GM12878 (cell line): ENCODE data around the gene G3BP1. TPM values are rescaled to one million over a fixed set of nuclear protein-coding genes. Genes with fewer than 3 reads are reported as not detected.

ENCODE experiments used
- BCLAF1 ChIP-seq: fragments of 450-650 bp; IDR thresholded peaks from 2 replicates; pipeline ENCODE4 v1.6.1; 2017; ENCODE audit warnings: antibody characterized with exemption, mild to moderate bottlenecking, moderate library complexity
- CEBPZ ChIP-seq: fragments of 150-350 bp; IDR thresholded peaks from 2 replicates; pipeline ENCODE4 v1.6.1; 2016; ENCODE audit warnings: low read depth, low read length
- CHD1 ChIP-seq: IDR thresholded peaks from 2 replicates; pipeline ENCODE4 v1.6.1; 2012; ENCODE audit warnings: low read depth, low read length, improper control_type of control experiment
- CHD2 ChIP-seq: IDR thresholded peaks from 2 replicates; pipeline ENCODE4 v1.6.1; 2011; ENCODE audit warnings: low read depth, low read length, improper control_type of control experiment, borderline replicate concordance
- CUX1 ChIP-seq: IDR thresholded peaks from 2 replicates; pipeline ENCODE4 v1.6.1; 2012; ENCODE audit warnings: improper control_type of control experiment, low read depth, low read length; ENCODE audit not compliant: insufficient replicate concordance
- EZH2 ChIP-seq: IDR thresholded peaks from 2 replicates; pipeline ENCODE4 v1.6.1; 2012; ENCODE audit warnings: low read depth, mild to moderate bottlenecking, control low read depth, inconsistent platforms, low read length, borderline replicate concordance; ENCODE audit not compliant: control insufficient read depth
- HSF1 ChIP-seq: fragments of 150-350 bp; IDR thresholded peaks from 2 replicates; pipeline ENCODE4 v1.6.1; 2014; ENCODE audit warnings: mild to moderate bottlenecking, low read depth, low read length
- IRF3 ChIP-seq: fragments of 450-650 bp; IDR thresholded peaks from 2 replicates; pipeline ENCODE4 v1.6.1; 2014; ENCODE audit warnings: mild to moderate bottlenecking
- JUND ChIP-seq: IDR thresholded peaks from 2 replicates; pipeline ENCODE4 v1.6.1; 2012; ENCODE audit warnings: low read depth, mild to moderate bottlenecking, low read length, improper control_type of control experiment, moderate library complexity
- MTA3 ChIP-seq: IDR thresholded peaks from 2 replicates; pipeline ENCODE4 v1.6.1; 2012; ENCODE audit warnings: low read length, inconsistent platforms, borderline replicate concordance
- STAT1 ChIP-seq: fragments of 450-650 bp; conservative IDR thresholded peaks from 2 replicates; pipeline ENCODE4 v1.6.1; 2014; ENCODE audit warnings: antibody characterized with exemption, mild to moderate bottlenecking
- TAF1 ChIP-seq: IDR thresholded peaks from 2 replicates; pipeline ENCODE4 v1.6.1; 2011; ENCODE audit warnings: mild to moderate bottlenecking, low read depth, low read length, borderline replicate concordance
- polyA plus RNA-seq, 11 experiments: library from polyadenylated mRNA; depleted of rRNA in 4 of 11; unstranded in 6 of 11; stranded (reverse) in 5 of 11; fragments of >200 nt; fragmentation: Nextera tagmentation in 4 of 11; fragmentation: Illumina TruSeq in 1 of 11; extraction: Ambion mirVana in 4 of 11; extraction: Trizol in 1 of 11; gene quantifications; 1 replicate in 1 of 11; 2 replicates in 10 of 11; pipeline versions ENCODE4 v1.2.1 to v1.2.3, GENCODE V29; 2011 to 2016; ENCODE audit warnings: inconsistent platforms in 2 of 11, missing spikeins in 2 of 11, low read depth in 1 of 11
- total RNA-seq, 4 experiments: library from RNA; depleted of rRNA in 3 of 4; stranded (reverse); fragments of >200 nt in 3 of 4; fragmentation: Illumina TruSeq in 1 of 4; extraction: Trizol in 1 of 4; gene quantifications; 2 replicates each; pipeline versions ENCODE4 v1.2.1 to v1.2.3, GENCODE V29; 2013 to 2021

Gene G3BP1
- total and polyA plus RNA-seq, 10 of the 15 experiments (the other 5 are each of a cell fraction or from before 2014, with no cell fraction given): 49.7 to 438 (median 148) TPM

- TF ChIP-seq CEBPZ (no peak), CUX1 (no peak), EZH2 (no peak), JUND (no peak), IRF3 (no peak), STAT1 (no peak), TAF1 (no peak), HSF1 (no peak), MTA3 (no peak), BCLAF1 (no peak), CHD1 (no peak), CHD2 (no peak)
- TF ChIP-seq, all 136 proteins: peak for 0
Observed at GRCh38 chr5:151812757-151813309, 41.1 kb downstream of the G3BP1 start (continued).
